Aorta (tissue), 5 donors: ENCODE data around the gene KIF21B. TPM values are rescaled to one million over a fixed set of nuclear protein-coding genes. Genes with fewer than 3 reads are reported as not detected.

Experiments used
- ATAC-seq: fragments of 200-7000 bp; cut with Tn5 transposase; one replicate; pipeline ENCODE4 v1.9.1; 2022; ENCODE audit warnings: moderate library complexity; ENCODE audit not compliant: low FRiP score
- DNase-seq, 2 donors: peaks; one replicate each; pipeline ENCODE4 v3.0.0-alpha.2; 2020
- H3K27ac ChIP-seq, 2 donors: one replicate each; pipeline ENCODE4 v1.5.1; 2013; ENCODE audit warnings: low read length in 2 of 2, mild to moderate bottlenecking in 2 of 2, moderate library complexity in 2 of 2, control low read depth in 1 of 2, inconsistent platforms in 1 of 2, low read depth in 1 of 2
- H3K27me3 ChIP-seq, 2 donors: one replicate each; pipeline ENCODE4 v1.6.1; 2013; ENCODE audit warnings: control low read depth in 1 of 2, low read length in 1 of 2, mild to moderate bottlenecking in 1 of 2, moderate library complexity in 1 of 2; ENCODE audit not compliant: insufficient read depth in 2 of 2, control insufficient read depth in 1 of 2
- H3K36me3 ChIP-seq, 2 donors: one replicate each; pipeline ENCODE4 v1.6.1; 2013; ENCODE audit warnings: control low read depth in 1 of 2, low read length in 1 of 2, mild to moderate bottlenecking in 1 of 2; ENCODE audit not compliant: insufficient read depth in 2 of 2, control insufficient read depth in 1 of 2
- H3K4me1 ChIP-seq, 2 donors: one replicate each; pipeline ENCODE4 v1.6.1; 2013; ENCODE audit warnings: low read length in 2 of 2, control low read depth in 1 of 2, mild to moderate bottlenecking in 1 of 2, moderate library complexity in 1 of 2; ENCODE audit not compliant: insufficient read depth in 2 of 2, control insufficient read depth in 1 of 2
- H3K4me3 ChIP-seq, 2 donors: one replicate each; pipeline ENCODE4 v1.5.1; 2013; ENCODE audit warnings: low read length in 2 of 2, control low read depth in 1 of 2, mild to moderate bottlenecking in 1 of 2
- H3K9me3 ChIP-seq: one replicate; pipeline ENCODE4 v1.6.1; 2013; ENCODE audit warnings: mild to moderate bottlenecking, low read length; ENCODE audit not compliant: control insufficient read depth
- WGBS, 2 donors: extraction: QIAGEN DNeasy Blood & Tissue Kit; methylation state at CpG; one replicate each; pipeline ENCODE4 v1.1.7; 2013; 5-methylcytosine and 5-hydroxymethylcytosine counted together
- intact Hi-C, 2 donors: fragments of 100-400 bp; cut with DNase I; formaldehyde crosslinking; loops; one replicate each; pipeline versions ENCODE4 v1.14.2 to v1.15.0; 2022
- polyA plus RNA-seq, 2 donors: library from polyadenylated mRNA; stranded (reverse); fragments of 200-250 nt; gene quantifications; one replicate each; pipeline ENCODE4 v1.2.3, GENCODE V29; 2013
- total RNA-seq, 2 donors: library from RNA; stranded (reverse); fragmentation: NEBNext Ultra II Directional; extraction: Animal tissue kit (Norgen Biotek cat#: 25700); gene quantifications; one replicate each; pipeline ENCODE4 v1.2.1, GENCODE V29; 2021
- donor health status: healthy with polysubstance abuse.
- donor health status: Bipolar disorder and iron deficiency.
- donor health status: DM: no; HTN: no; CAD: no.
- donor health status: DM: no; HTN: no; CAD: no.
- donor health status: DM: yes; HTN: yes; CAD: no.

KIF21B gene
- total and polyA plus RNA-seq, 4 donors = 0.31 to 4.6 (median 2.3) TPM

GRCh38 chr1:201009962-201010645 lies 13.4 kb downstream of the KIF21B start:
- DNase-seq = no peak
- no peak overlapping the region for H3K4me3 ChIP-seq
- no peaks in the 10 kb centered on the region for H3K9me3 ChIP-seq
- intact Hi-C loops = no loop called here
- ATAC-seq = no peak
- H3K4me1 ChIP-seq = no peaks in the 10 kb centered on the region
- H3K27me3 ChIP-seq = no peaks in the 10 kb centered on the region
- 93 to 96% methylated on average over 11 of the region's 11 CpGs for WGBS, 2 donors
- H3K36me3 ChIP-seq = no peaks in the 10 kb centered on the region
- H3K27ac ChIP-seq = no peak overlapping the region

- H3K9me3 ChIP-seq = no peaks in the 10 kb centered on the region
- no peaks in the 10 kb centered on the region for H3K36me3 ChIP-seq
- H3K4me1 ChIP-seq = no peaks in the 10 kb centered on the region
- H3K27ac ChIP-seq = no peak overlapping the region
- intact Hi-C loops = no loop called here
- DNase-seq (no peak), ATAC-seq (no peak)
- 95% methylated on average over 22 of the region's 22 CpGs for WGBS, 2 donors
- no peak overlapping the region for H3K4me3 ChIP-seq
- H3K27me3 ChIP-seq = no peaks in the 10 kb centered on the region
Observed at GRCh38 chr1:201008666-201009360, 14.7 kb downstream of the KIF21B start.

GRCh38 chr1:201007481-201007880 lies 16.0 kb downstream of the KIF21B start:
- no peak for ATAC-seq
- no peaks in the 10 kb centered on the region for H3K27me3 ChIP-seq
- intact Hi-C loops = no loop called here
- WGBS, 2 donors = 93 to 96% methylated on average over 5 of the region's 5 CpGs
- H3K4me1 ChIP-seq = no peaks in the 10 kb centered on the region
- DNase-seq = no peak
- no peak overlapping the region for H3K4me3 ChIP-seq
- no peak overlapping the region for H3K27ac ChIP-seq
- no peaks in the 10 kb centered on the region for H3K9me3 ChIP-seq
- no peaks in the 10 kb centered on the region for H3K36me3 ChIP-seq

- H3K36me3 ChIP-seq = no peaks in the 10 kb centered on the region
- H3K27ac ChIP-seq = no peak overlapping the region
- intact Hi-C loops = no loop called here
- no peaks in the 10 kb centered on the region for H3K4me1 ChIP-seq
- H3K4me3 ChIP-seq = no peak overlapping the region
- H3K9me3 ChIP-seq = no peaks in the 10 kb centered on the region
- 56 to 73% methylated on average over 2 of the region's 2 CpGs for WGBS, 2 donors
- ATAC-seq (no peak), DNase-seq (no peak)
- H3K27me3 ChIP-seq = no peaks in the 10 kb centered on the region
Observed at GRCh38 chr1:201006450-201006849, 17.1 kb downstream of the KIF21B start.

DNA sequence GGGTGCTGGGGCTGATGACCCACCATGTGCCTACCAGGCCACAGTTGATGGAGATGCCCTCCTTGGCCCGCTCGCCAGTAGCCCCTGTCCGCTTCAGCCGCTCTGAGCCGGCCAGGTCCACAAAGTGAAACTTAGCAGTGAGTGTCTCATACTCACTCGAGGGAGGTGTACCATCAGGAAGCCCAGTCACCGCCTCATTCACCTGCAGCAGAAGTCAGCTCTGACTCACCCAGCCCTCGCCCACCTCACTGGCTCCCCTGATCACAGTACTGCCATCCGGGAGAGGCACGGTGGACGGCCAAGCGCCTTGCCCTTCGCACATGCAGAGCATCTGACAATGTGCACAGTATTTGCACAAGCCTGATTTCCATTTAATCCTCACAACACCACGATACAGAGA lies 18.8 kb downstream of the KIF21B start:
- 95 to 96% methylated on average over 14 of the region's 14 CpGs for WGBS, 2 donors
- DNase-seq (no peak), ATAC-seq (no peak)
- no peak overlapping the region for H3K27ac ChIP-seq
- intact Hi-C loops = no loop called here
- no peak overlapping the region for H3K4me3 ChIP-seq
- H3K27me3 ChIP-seq = no peaks in the 10 kb centered on the region
- H3K36me3 ChIP-seq = no peaks in the 10 kb centered on the region
- no peaks in the 10 kb centered on the region for H3K4me1 ChIP-seq
- no peaks in the 10 kb centered on the region for H3K9me3 ChIP-seq

- H3K36me3 ChIP-seq = no peaks in the 10 kb centered on the region
- no peaks in the 10 kb centered on the region for H3K4me1 ChIP-seq
- H3K27ac ChIP-seq = no peak overlapping the region
- H3K27me3 ChIP-seq = no peaks in the 10 kb centered on the region
- H3K9me3 ChIP-seq = no peaks in the 10 kb centered on the region
- no peak overlapping the region for H3K4me3 ChIP-seq
- ATAC-seq (no peak), DNase-seq (no peak)
- 95 to 98% methylated on average over 6 of the region's 6 CpGs for WGBS, 2 donors
- intact Hi-C loops = no loop called here
Observed at GRCh38 chr1:201004154-201004553, 19.4 kb downstream of the KIF21B start.

GRCh38 chr1:201002510-201002909 lies 21.0 kb downstream of the KIF21B start:
- Histone ChIP-seq H3K4me1 (no peaks in the 10 kb centered on the region), H3K36me3 (no peaks in the 10 kb centered on the region), H3K4me3 (no peak overlapping the region), H3K9me3 (no peaks in the 10 kb centered on the region), H3K27me3 (no peaks in the 10 kb centered on the region), H3K27ac (no peak overlapping the region)
- 97% methylated on average over 1 of the region's 1 CpG for WGBS, 2 donors
- no peak for ATAC-seq
- no peak for DNase-seq
- intact Hi-C loops = no loop called here

GRCh38 chr1:201001962-201002361 lies 21.6 kb downstream of the KIF21B start:
- no peaks in the 10 kb centered on the region for H3K9me3 ChIP-seq
- H3K4me1 ChIP-seq = no peaks in the 10 kb centered on the region
- DNase-seq = no peak
- intact Hi-C loops = no loop called here
- whole genome bisulfite sequencing, 2 donors = 79 to 83% methylated on average over 11 of the region's 11 CpGs
- no peak for ATAC-seq
- no peaks in the 10 kb centered on the region for H3K36me3 ChIP-seq
- no peaks in the 10 kb centered on the region for H3K27me3 ChIP-seq
- H3K27ac ChIP-seq = no peak overlapping the region
- H3K4me3 ChIP-seq = no peak overlapping the region

- no peak for DNase-seq
- Histone ChIP-seq H3K27me3 (no peaks in the 10 kb centered on the region), H3K9me3 (no peaks in the 10 kb centered on the region), H3K36me3 (no peaks in the 10 kb centered on the region), H3K4me3 (no peak overlapping the region), H3K4me1 (no peaks in the 10 kb centered on the region), H3K27ac (no peak overlapping the region)
- no peak for ATAC-seq
- intact Hi-C loops = no loop called here
- whole genome bisulfite sequencing, 2 donors = 97 to 98% methylated on average over 23 to 25 of the region's 25 CpGs
Observed at GRCh38 chr1:201000391-201000790, 23.1 kb downstream of the KIF21B start.
